ENCODE results near the gene STARD8.

The STARD8 gene

GRCh38 chrX:68758671-68759070, 111.2 kb downstream of the STARD8 start:
- Histone ChIP-seq H3K23ac (ENCODE audit: low read length) (no peak overlapping the region), H2AFZ (ENCODE audit: insufficient read depth, low read length, poor library complexity) (no peak overlapping the region), H3K4me3 (ENCODE audit: low read depth, low read length) (no peak overlapping the region), H2BK12ac (ENCODE audit: low read length) (no peak overlapping the region), H3K14ac (ENCODE audit: low read length) (no peak overlapping the region), H4K12ac (ENCODE audit: low read depth, low read length) (no peak overlapping the region), H3K79me1 (ENCODE audit: low read length) (no peaks in the 10 kb centered on the region), H3K27ac (ENCODE audit: low read depth, low read length) (no peak overlapping the region), H2AK5ac (ENCODE audit: low read length) (no peak overlapping the region), H4K8ac (ENCODE audit: low read depth, low read length) (no peak overlapping the region), H4K91ac (ENCODE audit: low read depth, low read length) (no peak overlapping the region), H3K27me3 (ENCODE audit: insufficient read depth, low read length) (no peaks in the 10 kb centered on the region), H3K4ac (ENCODE audit: low read depth, low read length) (no peak overlapping the region), H3K79me2 (ENCODE audit: control insufficient read depth, insufficient read depth, low read length, poor library complexity) (no peaks in the 10 kb centered on the region), H3K18ac (ENCODE audit: low read length) (no peak overlapping the region), H3K4me1 (ENCODE audit: control insufficient read depth in 1 of 2, insufficient read depth in 2 of 2, low read length in 2 of 2) (peaks cover 0 to 3% of the 10 kb centered on the region in 2 experiments), H3K4me2 (ENCODE audit: low read length) (no peak overlapping the region), H2BK120ac (ENCODE audit: insufficient read depth, low read length, poor library complexity) (no peak overlapping the region), H3K9ac (ENCODE audit: low read length) (no peak overlapping the region), H3K36me3 (ENCODE audit: control insufficient read depth in 1 of 2, insufficient read depth in 2 of 2, low read length in 2 of 2) (no peaks in the 10 kb centered on the region), H3K9me3 (ENCODE audit: insufficient read depth, low read depth, low read length) (no peaks in the 10 kb centered on the region), H2BK5ac (ENCODE audit: low read depth, low read length, poor library complexity) (no peak overlapping the region)
- DNase-seq: no peak
- WGBS (ENCODE audit: extremely low coverage, insufficient coverage, insufficient read length): no CpG with 5 or more reads among the region's 2 CpGs

DNA sequence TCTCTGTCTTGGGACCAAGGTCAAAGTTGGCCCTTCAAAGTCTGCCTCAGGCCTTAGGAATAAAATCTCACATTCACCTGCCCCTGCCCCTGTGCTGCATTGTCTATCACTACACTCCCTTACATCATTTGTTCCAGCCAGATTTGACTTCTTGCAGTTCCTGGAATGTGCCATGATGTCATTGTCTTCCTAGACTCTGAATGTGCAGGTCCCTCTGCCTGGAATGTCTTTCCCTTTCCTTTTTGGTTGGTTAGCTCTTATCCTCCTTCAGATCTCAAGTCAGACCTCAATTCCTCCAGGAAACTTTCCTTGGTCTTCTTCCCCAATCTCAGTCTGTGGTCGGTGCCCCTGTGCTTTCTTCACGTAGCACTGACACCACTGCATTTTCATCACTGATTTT, 113.6 kb downstream of the STARD8 start:
- Histone ChIP-seq H2BK5ac (ENCODE audit: low read depth, low read length, poor library complexity) (no peak overlapping the region), H3K4me2 (ENCODE audit: low read length) (no peak overlapping the region), H3K18ac (ENCODE audit: low read length) (no peak overlapping the region), H2BK120ac (ENCODE audit: insufficient read depth, low read length, poor library complexity) (no peak overlapping the region), H3K27me3 (ENCODE audit: insufficient read depth, low read length) (no peaks in the 10 kb centered on the region), H3K23ac (ENCODE audit: low read length) (no peak overlapping the region), H4K91ac (ENCODE audit: low read depth, low read length) (no peak overlapping the region), H3K4me3 (ENCODE audit: low read depth, low read length) (no peak overlapping the region), H2AFZ (ENCODE audit: insufficient read depth, low read length, poor library complexity) (no peak overlapping the region), H2BK12ac (ENCODE audit: low read length) (no peak overlapping the region), H3K36me3 (ENCODE audit: control insufficient read depth in 1 of 2, insufficient read depth in 2 of 2, low read length in 2 of 2) (no peaks in the 10 kb centered on the region), H4K8ac (ENCODE audit: low read depth, low read length) (no peak overlapping the region), H3K79me2 (ENCODE audit: control insufficient read depth, insufficient read depth, low read length, poor library complexity) (no peaks in the 10 kb centered on the region), H3K4ac (ENCODE audit: low read depth, low read length) (no peak overlapping the region), H3K4me1 (ENCODE audit: control insufficient read depth in 1 of 2, insufficient read depth in 2 of 2, low read length in 2 of 2) (peaks cover 0 to 3% of the 10 kb centered on the region in 2 experiments), H3K9me3 (ENCODE audit: insufficient read depth, low read depth, low read length) (no peaks in the 10 kb centered on the region), H2AK5ac (ENCODE audit: low read length) (no peak overlapping the region), H3K9ac (ENCODE audit: low read length) (no peak overlapping the region), H4K12ac (ENCODE audit: low read depth, low read length) (no peak overlapping the region), H3K14ac (ENCODE audit: low read length) (no peak overlapping the region), H3K27ac (ENCODE audit: low read depth, low read length) (no peak overlapping the region), H3K79me1 (ENCODE audit: low read length) (no peaks in the 10 kb centered on the region)
- WGBS (ENCODE audit: extremely low coverage, insufficient coverage, insufficient read length): no CpG with 5 or more reads among the region's 2 CpGs
- peak in 1 of 2 donors; percentile 49 for DNase-seq

DNA sequence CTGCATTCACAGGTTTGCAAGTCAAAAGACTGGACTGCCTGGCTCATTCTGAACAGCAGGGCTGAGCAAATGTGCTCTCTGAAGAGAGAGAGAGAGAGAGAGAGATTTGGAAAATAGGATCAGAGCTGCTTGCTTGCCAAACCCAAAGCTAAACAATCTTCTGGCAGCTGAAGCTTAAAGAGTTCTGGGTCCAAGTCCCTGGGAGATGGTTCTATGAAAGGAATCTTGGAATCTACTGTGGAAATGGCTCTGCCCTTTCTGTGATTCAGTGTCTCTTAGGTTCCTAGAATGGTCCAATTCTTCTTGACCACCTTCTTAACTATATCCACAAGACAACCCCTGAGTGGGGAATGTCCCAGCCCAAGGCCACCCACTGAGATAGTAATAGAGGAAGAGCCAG, 115.3 kb downstream of the STARD8 start:
- Histone ChIP-seq H2BK12ac (ENCODE audit: low read length) (no peak overlapping the region), H3K4me2 (ENCODE audit: low read length) (no peak overlapping the region), H2AFZ (ENCODE audit: insufficient read depth, low read length, poor library complexity) (no peak overlapping the region), H3K18ac (ENCODE audit: low read length) (no peak overlapping the region), H3K4ac (ENCODE audit: low read depth, low read length) (no peak overlapping the region), H3K4me1 (ENCODE audit: control insufficient read depth in 1 of 2, insufficient read depth in 2 of 2, low read length in 2 of 2) (peaks cover 0 to 3% of the 10 kb centered on the region in 2 experiments), H3K14ac (ENCODE audit: low read length) (no peak overlapping the region), H3K27ac (ENCODE audit: low read depth, low read length) (no peak overlapping the region), H2BK5ac (ENCODE audit: low read depth, low read length, poor library complexity) (no peak overlapping the region), H3K27me3 (ENCODE audit: insufficient read depth, low read length) (no peaks in the 10 kb centered on the region), H3K79me2 (ENCODE audit: control insufficient read depth, insufficient read depth, low read length, poor library complexity) (no peaks in the 10 kb centered on the region), H2AK5ac (ENCODE audit: low read length) (no peak overlapping the region), H4K12ac (ENCODE audit: low read depth, low read length) (no peak overlapping the region), H4K8ac (ENCODE audit: low read depth, low read length) (no peak overlapping the region), H3K4me3 (ENCODE audit: low read depth, low read length) (no peak overlapping the region), H3K36me3 (ENCODE audit: control insufficient read depth in 1 of 2, insufficient read depth in 2 of 2, low read length in 2 of 2) (no peaks in the 10 kb centered on the region), H3K9ac (ENCODE audit: low read length) (no peak overlapping the region), H3K79me1 (ENCODE audit: low read length) (no peaks in the 10 kb centered on the region), H4K91ac (ENCODE audit: low read depth, low read length) (no peak overlapping the region), H3K9me3 (ENCODE audit: insufficient read depth, low read depth, low read length) (no peaks in the 10 kb centered on the region), H2BK120ac (ENCODE audit: insufficient read depth, low read length, poor library complexity) (no peak overlapping the region), H3K23ac (ENCODE audit: low read length) (no peak overlapping the region)
- no peak for DNase-seq

DNA sequence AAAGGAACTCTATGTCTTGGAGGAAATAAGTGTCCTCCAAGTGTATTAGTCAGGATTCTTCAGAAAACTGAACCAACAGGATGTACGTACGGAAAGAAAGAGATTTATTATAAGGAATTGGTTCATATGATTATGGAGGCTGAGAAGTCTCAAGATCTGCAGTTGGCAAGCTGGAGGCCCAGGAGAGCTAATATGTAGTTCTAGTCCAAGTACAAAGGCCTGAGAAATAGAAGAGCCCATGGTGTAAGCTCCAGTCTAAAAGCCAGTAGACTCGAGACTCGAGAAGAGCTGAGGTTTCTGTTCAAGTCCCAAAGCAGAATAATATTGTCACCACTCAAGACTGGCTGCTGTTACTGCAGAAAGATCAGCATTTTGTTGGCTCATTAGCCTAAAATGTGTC, 116.0 kb downstream of the STARD8 start:
- no peak overlapping the region for H2BK12ac ChIP-seq (ENCODE audit: low read length)
- no peak overlapping the region for H4K91ac ChIP-seq (ENCODE audit: low read depth, low read length)
- H3K9ac ChIP-seq (ENCODE audit: low read length): no peak overlapping the region
- H4K8ac ChIP-seq (ENCODE audit: low read depth, low read length): no peak overlapping the region
- no peak overlapping the region for H2AK5ac ChIP-seq (ENCODE audit: low read length)
- H3K79me2 ChIP-seq (ENCODE audit: control insufficient read depth, insufficient read depth, low read length, poor library complexity): no peaks in the 10 kb centered on the region
- no peak overlapping the region for H3K23ac ChIP-seq (ENCODE audit: low read length)
- no CpG with 5 or more reads among the region's 4 CpGs for WGBS (ENCODE audit: extremely low coverage, insufficient coverage, insufficient read length)
- H3K27me3 ChIP-seq (ENCODE audit: insufficient read depth, low read length): no peaks in the 10 kb centered on the region
- no peak overlapping the region for H3K4me3 ChIP-seq (ENCODE audit: low read depth, low read length)
- no peaks in the 10 kb centered on the region for H3K79me1 ChIP-seq (ENCODE audit: low read length)
- H3K4me1 ChIP-seq (ENCODE audit: control insufficient read depth in 1 of 2, insufficient read depth in 2 of 2, low read length in 2 of 2): peaks cover 0 to 3% of the 10 kb centered on the region in 2 experiments
- H2BK120ac ChIP-seq (ENCODE audit: insufficient read depth, low read length, poor library complexity): no peak overlapping the region
- no peaks in the 10 kb centered on the region for H3K36me3 ChIP-seq (ENCODE audit: control insufficient read depth in 1 of 2, insufficient read depth in 2 of 2, low read length in 2 of 2)
- no peak overlapping the region for H4K12ac ChIP-seq (ENCODE audit: low read depth, low read length)
- no peak overlapping the region for H3K4me2 ChIP-seq (ENCODE audit: low read length)
- H2BK5ac ChIP-seq (ENCODE audit: low read depth, low read length, poor library complexity): no peak overlapping the region
- no peak overlapping the region for H3K14ac ChIP-seq (ENCODE audit: low read length)
- DNase-seq: no peak
- H3K4ac ChIP-seq (ENCODE audit: low read depth, low read length): no peak overlapping the region
- H3K18ac ChIP-seq (ENCODE audit: low read length): no peak overlapping the region
- no peaks in the 10 kb centered on the region for H3K9me3 ChIP-seq (ENCODE audit: insufficient read depth, low read depth, low read length)
- H2AFZ ChIP-seq (ENCODE audit: insufficient read depth, low read length, poor library complexity): no peak overlapping the region
- H3K27ac ChIP-seq (ENCODE audit: low read depth, low read length): no peak overlapping the region
